HG02588 (cell line): Measurements from ENCODE around the gene TCTA.
A peak's percentile ranks its signal among the peaks of the same experiment; 100 is the strongest.
"Not testable (repeated sequence)": the region's sequence is repeated elsewhere in the genome, so short reads cannot be mapped to it uniquely, and the experiment has no call there.

Experiments
- ATAC-seq: cut with Tn5 transposase; IDR thresholded peaks from one replicate; pipeline ENCODE4 v1.9.1; 2021; ENCODE audit warnings: mild to moderate bottlenecking, moderate library complexity; ENCODE audit not compliant: unreplicated experiment

Gene TCTA

GRCh38 chr3:49411968-49412631 lies at the start of gene TCTA, which contains the start of gene RHOA:
TCTA (plus strand) TSS chr3:49412423; CDS start chr3:49412427, 4 bp downstream.
RHOA (minus strand) TSS chr3:49411976; CDS start chr3:49375589, 36,387 bp downstream.
- ATAC-seq: peak; percentile 70

- ATAC-seq: no peak
Measured at GRCh38 chr3:49362561-49362960, 49.7 kb upstream of the TCTA start.

GRCh38 chr3:49370585-49371290 lies 41.5 kb upstream of the TCTA start:
- ATAC-seq: no peak

GRCh38 chr3:49371946-49372345 lies 40.3 kb upstream of the TCTA start:
- no peak for ATAC-seq

GRCh38 chr3:49377483-49377882 lies 34.7 kb upstream of the TCTA start:
- no peak for ATAC-seq

- ATAC-seq: no peak
Measured at GRCh38 chr3:49378249-49378895, 33.9 kb upstream of the TCTA start.

GRCh38 chr3:49383387-49383786 lies 28.8 kb upstream of the TCTA start:
- no peak for ATAC-seq

GRCh38 chr3:49385617-49386016 lies 26.6 kb upstream of the TCTA start:
- ATAC-seq: no peak

GRCh38 chr3:49386056-49386756 lies 26.0 kb upstream of the TCTA start:
- no peak for ATAC-seq

- no peak for ATAC-seq
Measured at GRCh38 chr3:49387721-49388120, 24.5 kb upstream of the TCTA start.

- ATAC-seq: no peak
Measured at GRCh38 chr3:49388289-49388820, 23.9 kb upstream of the TCTA start.

- ATAC-seq: no peak
Measured at GRCh38 chr3:49389297-49389696, 22.9 kb upstream of the TCTA start.

GRCh38 chr3:49391310-49391709 lies 20.9 kb upstream of the TCTA start:
- ATAC-seq: not testable (repeated sequence)

GRCh38 chr3:49397470-49397869 lies 14.8 kb upstream of the TCTA start:
- no peak for ATAC-seq

GRCh38 chr3:49399461-49399860 lies 12.8 kb upstream of the TCTA start:
- ATAC-seq: no peak

GRCh38 chr3:49401766-49402165 lies 10.5 kb upstream of the TCTA start:
- ATAC-seq: no peak

- no peak for ATAC-seq
Measured at GRCh38 chr3:49403891-49404290, 8.3 kb upstream of the TCTA start.

- not testable (repeated sequence) for ATAC-seq
Measured at GRCh38 chr3:49405570-49405969, 6.7 kb upstream of the TCTA start.

GRCh38 chr3:49406571-49407565 lies 5.4 kb upstream of the TCTA start:
- ATAC-seq: no peak
